Measurements from ENCODE around the gene WDR27. TPM values are rescaled to one million over a fixed set of nuclear protein-coding genes. Genes with fewer than 3 reads are reported as not detected.
"Not testable (repeated sequence)": the region's sequence is repeated elsewhere in the genome, so short reads cannot be mapped to it uniquely, and the experiment has no call there.

The WDR27 gene
- total RNA-seq, 2 experiments from 2014 or later, result 29.0 to 29.7 TPM

GRCh38 chr6:169452869-169453620 is 248.8 kb downstream of the WDR27 start:
- H3K4me3 Mint-ChIP-seq, result no peak overlapping the region
- peaks cover 6% of the 10 kb centered on the region for H3K36me3 Mint-ChIP-seq
- no peak overlapping the region for H3K27ac Mint-ChIP-seq
- H3K4me1 Mint-ChIP-seq, result no peaks in the 10 kb centered on the region
- H3K27me3 Mint-ChIP-seq, result no peaks in the 10 kb centered on the region
- no peak for DNase-seq
- no peaks in the 10 kb centered on the region for H3K9me3 Mint-ChIP-seq

GRCh38 chr6:169452117-169452868 is 249.5 kb downstream of the WDR27 start:
- Mint-ChIP-seq H3K9me3 (no peaks in the 10 kb centered on the region), H3K4me3 (no peak overlapping the region), H3K36me3 (peaks cover 6% of the 10 kb centered on the region), H3K27me3 (no peaks in the 10 kb centered on the region), H3K27ac (no peak overlapping the region), H3K4me1 (no peaks in the 10 kb centered on the region)
- DNase-seq, result no peak

- no peaks in the 10 kb centered on the region for H3K9me3 Mint-ChIP-seq
- H3K27ac Mint-ChIP-seq, result no peak overlapping the region
- no peak for DNase-seq
- H3K4me3 Mint-ChIP-seq, result no peak overlapping the region
- no peaks in the 10 kb centered on the region for H3K27me3 Mint-ChIP-seq
- no peaks in the 10 kb centered on the region for H3K4me1 Mint-ChIP-seq
- H3K36me3 Mint-ChIP-seq, result no peaks in the 10 kb centered on the region
These were observed 250.6 kb downstream of the WDR27 start for GRCh38 chr6:169451065-169451838.

GRCh38 chr6:169450097-169450496 is 251.7 kb downstream of the WDR27 start:
- H3K27me3 Mint-ChIP-seq, result no peaks in the 10 kb centered on the region
- H3K27ac Mint-ChIP-seq, result no peak overlapping the region
- no peak for DNase-seq
- no peaks in the 10 kb centered on the region for H3K9me3 Mint-ChIP-seq
- no peak overlapping the region for H3K4me3 Mint-ChIP-seq
- no peaks in the 10 kb centered on the region for H3K4me1 Mint-ChIP-seq
- H3K36me3 Mint-ChIP-seq, result no peaks in the 10 kb centered on the region

- H3K27ac Mint-ChIP-seq, result no peak overlapping the region
- H3K27me3 Mint-ChIP-seq, result no peaks in the 10 kb centered on the region
- no peaks in the 10 kb centered on the region for H3K4me1 Mint-ChIP-seq
- no peaks in the 10 kb centered on the region for H3K9me3 Mint-ChIP-seq
- H3K4me3 Mint-ChIP-seq, result no peak overlapping the region
- no peaks in the 10 kb centered on the region for H3K36me3 Mint-ChIP-seq
- DNase-seq, result no peak
These were observed 252.6 kb downstream of the WDR27 start for GRCh38 chr6:169449221-169449620.

- peaks cover 6% of the 10 kb centered on the region for H3K27me3 Mint-ChIP-seq
- no peak for DNase-seq
- no peaks in the 10 kb centered on the region for H3K4me1 Mint-ChIP-seq
- no peak overlapping the region for H3K27ac Mint-ChIP-seq
- no peaks in the 10 kb centered on the region for H3K36me3 Mint-ChIP-seq
- H3K9me3 Mint-ChIP-seq, result no peaks in the 10 kb centered on the region
- H3K4me3 Mint-ChIP-seq, result no peak overlapping the region
These were observed 255.9 kb downstream of the WDR27 start for GRCh38 chr6:169445661-169446581.

GRCh38 chr6:169445227-169445626 is 256.6 kb downstream of the WDR27 start:
- H3K27me3 Mint-ChIP-seq, result peaks cover 6% of the 10 kb centered on the region
- DNase-seq, result no peak
- no peaks in the 10 kb centered on the region for H3K36me3 Mint-ChIP-seq
- no peak overlapping the region for H3K4me3 Mint-ChIP-seq
- H3K9me3 Mint-ChIP-seq, result no peaks in the 10 kb centered on the region
- H3K4me1 Mint-ChIP-seq, result no peaks in the 10 kb centered on the region
- H3K27ac Mint-ChIP-seq, result no peak overlapping the region

- Mint-ChIP-seq H3K27ac (no peak overlapping the region), H3K27me3 (peaks cover 6% of the 10 kb centered on the region), H3K4me3 (no peak overlapping the region), H3K9me3 (peaks cover 3% of the 10 kb centered on the region), H3K36me3 (no peaks in the 10 kb centered on the region), H3K4me1 (no peaks in the 10 kb centered on the region)
- no peak for DNase-seq
These were observed 260.5 kb downstream of the WDR27 start for GRCh38 chr6:169441292-169441691.

- Mint-ChIP-seq H3K9me3 (peaks cover 3% of the 10 kb centered on the region), H3K4me3 (no peak overlapping the region), H3K27ac (no peak overlapping the region), H3K4me1 (no peaks in the 10 kb centered on the region), H3K27me3 (peaks cover 6% of the 10 kb centered on the region), H3K36me3 (no peaks in the 10 kb centered on the region)
- no peak for DNase-seq
These were observed 262.1 kb downstream of the WDR27 start for GRCh38 chr6:169439710-169440109.

- not testable (repeated sequence) for H3K4me3 Mint-ChIP-seq, H3K4me1 Mint-ChIP-seq, H3K27me3 Mint-ChIP-seq, DNase-seq, H3K27ac Mint-ChIP-seq
- H3K9me3 Mint-ChIP-seq, result peaks cover 34% of the 10 kb centered on the region
- H3K36me3 Mint-ChIP-seq, result peaks cover 11% of the 10 kb centered on the region
These were observed 267.3 kb downstream of the WDR27 start for GRCh38 chr6:169434554-169434953.

GRCh38 chr6:169429001-169429400 is 272.8 kb downstream of the WDR27 start:
- H3K4me1 Mint-ChIP-seq, result no peaks in the 10 kb centered on the region
- peaks cover 11% of the 10 kb centered on the region for H3K36me3 Mint-ChIP-seq
- DNase-seq, result no peak
- H3K4me3 Mint-ChIP-seq, result no peak overlapping the region
- H3K9me3 Mint-ChIP-seq, result peaks cover 28% of the 10 kb centered on the region
- H3K27me3 Mint-ChIP-seq, result no peaks in the 10 kb centered on the region
- H3K27ac Mint-ChIP-seq, result no peak overlapping the region

GRCh38 chr6:169428532-169428931 is 273.3 kb downstream of the WDR27 start:
- Mint-ChIP-seq H3K4me3 (no peak overlapping the region), H3K4me1 (no peaks in the 10 kb centered on the region), H3K27ac (no peak overlapping the region), H3K36me3 (peaks cover 11% of the 10 kb centered on the region), H3K27me3 (no peaks in the 10 kb centered on the region), H3K9me3 (peaks cover 23% of the 10 kb centered on the region)
- no peak for DNase-seq

- no peak overlapping the region for H3K4me3 Mint-ChIP-seq
- no peak overlapping the region for H3K27ac Mint-ChIP-seq
- DNase-seq, result no peak
- H3K36me3 Mint-ChIP-seq, result peaks cover 11% of the 10 kb centered on the region
- no peaks in the 10 kb centered on the region for H3K4me1 Mint-ChIP-seq
- H3K9me3 Mint-ChIP-seq, result peaks cover 19% of the 10 kb centered on the region
- no peaks in the 10 kb centered on the region for H3K27me3 Mint-ChIP-seq
These were observed 274.0 kb downstream of the WDR27 start for GRCh38 chr6:169427856-169428255.

GRCh38 chr6:169426611-169427010 is 275.2 kb downstream of the WDR27 start:
- peaks cover 10% of the 10 kb centered on the region for H3K36me3 Mint-ChIP-seq
- H3K27me3 Mint-ChIP-seq, result no peaks in the 10 kb centered on the region
- H3K4me1 Mint-ChIP-seq, result no peaks in the 10 kb centered on the region
- no peak overlapping the region for H3K27ac Mint-ChIP-seq
- no peak overlapping the region for H3K4me3 Mint-ChIP-seq
- peaks cover 11% of the 10 kb centered on the region for H3K9me3 Mint-ChIP-seq
- no peak for DNase-seq
